Measurements from ENCODE around the gene KRTAP9-7. TPM values are rescaled to one million over a fixed set of nuclear protein-coding genes. Genes with fewer than 3 reads are reported as not detected.
"Not testable (repeated sequence)": the region's sequence is repeated elsewhere in the genome, so short reads cannot be mapped to it uniquely, and the experiment has no call there.

KRTAP9-7 gene
- total RNA-seq, 2 experiments from 2014 or later: not detected

GRCh38 chr17:41271323-41271722 lies 4.2 kb upstream of the KRTAP9-7 start:
- POLR2A ChIA-PET, CTCF ChIA-PET: not testable (repeated sequence)

DNA sequence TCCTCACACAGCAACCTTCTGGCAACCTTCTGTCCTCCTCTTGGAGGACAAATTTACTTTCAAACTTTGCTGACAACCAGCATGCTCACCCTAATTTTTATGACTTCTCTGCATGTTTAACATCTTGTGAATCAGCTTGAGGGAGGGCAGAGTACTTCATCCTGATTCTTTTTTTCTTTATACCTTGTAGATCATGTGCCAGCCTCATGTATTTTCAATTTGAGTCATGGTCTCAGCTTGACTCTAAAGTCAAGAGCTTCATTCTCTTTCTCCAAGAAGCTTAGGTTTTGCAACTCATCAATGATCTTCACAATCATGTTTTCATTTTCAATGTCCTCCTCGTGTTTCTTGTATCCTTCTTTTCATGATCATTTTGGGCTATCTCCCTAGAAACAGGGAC lies 3.6 kb upstream of the KRTAP9-7 start:
- CTCF ChIA-PET: no interaction called here
- POLR2A ChIA-PET: no interaction called here

GRCh38 chr17:41278176-41278955 lies 2.9 kb downstream of the KRTAP9-7 start:
- ChIA-PET POLR2A (no interaction called here), CTCF (no interaction called here)

DNA sequence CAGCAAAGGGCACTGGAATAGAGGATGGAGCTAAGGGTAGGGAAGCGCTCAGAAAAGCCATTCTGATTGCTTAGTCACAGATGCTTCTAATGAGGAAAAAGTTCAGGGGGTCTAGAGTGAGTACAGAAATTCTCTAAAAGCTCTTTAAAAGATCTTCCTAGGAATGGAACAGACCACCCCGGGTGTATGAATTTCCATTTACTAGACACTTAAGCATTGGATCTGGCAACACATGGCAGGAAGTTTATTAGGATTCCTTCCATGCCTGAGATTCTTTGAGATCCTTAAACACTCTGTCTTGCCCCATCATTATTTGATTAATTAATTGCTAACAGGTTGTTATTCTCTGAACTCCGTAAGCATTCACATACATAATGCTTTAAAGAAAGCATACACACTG lies 8.5 kb downstream of the KRTAP9-7 start:
- POLR2A ChIA-PET: no interaction called here

DNA sequence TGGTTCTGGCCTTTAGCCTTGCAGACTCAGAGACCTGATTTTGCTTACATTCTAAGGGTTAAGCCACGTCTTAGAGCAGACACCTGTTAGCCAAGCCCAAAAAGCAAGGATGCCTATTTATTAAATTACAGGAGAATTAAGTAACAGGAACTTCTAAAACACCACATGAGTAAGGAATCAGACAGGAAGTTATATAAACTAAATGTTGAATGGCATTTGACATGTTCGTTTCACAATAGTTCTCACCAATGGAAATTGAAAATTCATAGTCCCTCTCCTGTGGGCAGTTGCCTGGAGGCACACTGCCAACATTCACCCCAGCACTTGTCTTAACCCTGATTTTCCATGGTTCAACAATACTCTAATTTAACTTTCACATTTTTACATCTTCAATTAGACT lies 9.0 kb downstream of the KRTAP9-7 start:
- CTCF ChIA-PET: no interaction called here
- POLR2A ChIA-PET: no interaction called here

More for the DNA sequence above, 8.5 kb downstream of the KRTAP9-7 start:
- CTCF ChIA-PET: no interaction called here

- POLR2A ChIA-PET: no interaction called here
- CTCF ChIA-PET: no interaction called here
Measured at GRCh38 chr17:41287050-41287449, 11.6 kb downstream of the KRTAP9-7 start.

GRCh38 chr17:41294016-41294415 lies 18.5 kb downstream of the KRTAP9-7 start:
- ChIA-PET CTCF (no interaction called here), POLR2A (no interaction called here)

- ChIA-PET POLR2A (no interaction called here), CTCF (no interaction called here)
Measured at GRCh38 chr17:41296846-41297245, 21.3 kb downstream of the KRTAP9-7 start.

DNA sequence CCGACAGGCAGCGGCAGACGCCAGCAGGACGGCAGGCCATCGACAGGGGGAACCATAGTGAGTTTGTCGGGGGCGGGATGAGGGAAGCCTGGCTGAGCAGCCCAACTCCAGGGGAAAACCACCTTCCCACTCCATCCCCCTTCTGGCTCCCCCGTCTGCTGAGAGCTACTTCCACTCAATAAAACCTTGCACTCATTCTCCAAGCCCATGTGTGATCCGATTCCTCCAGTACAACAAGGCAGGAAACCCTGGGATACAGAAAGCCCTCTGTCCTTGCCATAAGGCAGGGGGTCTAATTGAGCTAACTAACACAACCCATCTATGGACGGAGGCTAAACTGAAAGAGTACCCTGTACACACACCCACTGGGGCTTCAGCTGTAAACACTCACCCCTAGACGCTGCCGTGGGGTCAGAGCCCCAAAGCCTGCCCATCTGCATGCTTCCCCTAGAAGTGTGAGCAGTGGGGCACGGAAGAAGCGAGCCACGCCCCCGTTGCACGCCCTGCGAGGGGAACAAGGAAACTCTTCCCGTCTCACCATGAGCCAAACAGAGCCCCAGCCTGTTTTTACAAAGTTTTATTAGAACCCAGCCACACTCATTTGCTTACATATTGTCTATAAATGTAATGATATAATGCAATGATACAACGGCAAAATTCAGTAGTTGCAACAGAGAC lies 23.1 kb downstream of the KRTAP9-7 start:
- ChIA-PET CTCF (no interaction called here), POLR2A (no interaction called here)

DNA sequence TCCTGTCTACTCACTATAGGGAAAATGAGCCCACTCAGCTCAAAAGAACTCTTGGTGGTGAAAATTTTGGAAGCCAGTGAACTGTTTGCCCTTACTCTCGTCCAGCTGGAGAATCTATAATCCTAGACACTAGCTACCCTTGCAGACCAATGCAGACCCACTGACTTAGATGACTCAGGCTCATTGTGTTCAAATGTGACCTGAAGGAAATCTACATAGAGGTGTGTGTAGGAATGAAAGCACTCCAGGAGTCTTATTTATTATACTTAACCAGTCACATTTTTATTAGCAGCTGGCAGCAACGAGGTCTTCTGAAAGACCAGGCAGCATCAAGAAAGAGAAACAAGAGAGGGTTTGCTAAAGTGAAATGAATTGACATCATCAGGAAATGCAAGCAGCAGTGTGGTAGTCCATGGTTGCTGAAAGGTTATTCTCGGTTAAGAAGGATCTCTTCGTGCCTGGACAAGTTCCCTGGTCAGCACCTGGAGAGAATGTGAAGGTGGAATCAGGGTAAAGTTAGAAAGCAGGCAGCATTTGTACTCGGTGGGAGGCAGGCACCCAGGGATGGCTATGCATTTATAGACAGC lies 25.8 kb downstream of the KRTAP9-7 start:
- CTCF ChIA-PET: interaction anchor here (2.1 kb wide), 1 partner anchor 21 kb away, joined by 4 read pairs; no protein-coding TSS in a partner anchor
- POLR2A ChIA-PET: interaction anchor here (0.6 kb wide), 1 partner anchor 48 kb away, joined by 3 read pairs; no protein-coding TSS in a partner anchor

- POLR2A ChIA-PET: no interaction called here
Measured at GRCh38 chr17:41301916-41302901, 26.7 kb downstream of the KRTAP9-7 start, which contains the start of gene KRTAP29-1. Gene KRTAP29-1, minus strand, starts transcription at chr17:41302851. Its CDS starts 0 bp downstream, at chr17:41302851.

DNA sequence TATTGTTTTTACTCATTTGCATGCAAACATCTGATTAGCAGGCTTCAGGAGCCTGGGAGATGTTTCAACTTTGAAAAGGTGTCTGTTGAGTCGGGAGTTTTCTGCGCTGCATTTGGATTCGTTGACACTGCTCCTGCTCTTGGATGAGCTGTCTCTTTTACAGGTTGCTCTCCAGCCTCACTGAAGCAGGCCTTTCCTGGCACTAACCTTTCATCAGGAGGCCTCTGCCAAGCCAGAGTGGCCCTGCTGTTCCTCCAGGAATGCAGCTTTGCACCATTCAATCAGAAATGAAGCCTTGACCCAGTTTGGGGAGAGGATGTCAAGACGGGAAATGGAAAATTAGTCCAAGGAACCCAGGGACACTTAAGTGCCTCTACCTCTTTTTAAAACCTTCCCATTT lies 27.5 kb downstream of the KRTAP9-7 start:
- CTCF ChIA-PET: no interaction called here
- POLR2A ChIA-PET: no interaction called here

More at GRCh38 chr17:41301916-41302901, 26.7 kb downstream of the KRTAP9-7 start, which contains the start of gene KRTAP29-1:
- CTCF ChIA-PET: interaction anchor here (2.1 kb wide), 1 partner anchor 20 kb away, joined by 4 read pairs; no protein-coding TSS in a partner anchor

GRCh38 chr17:41304091-41304490 lies 28.6 kb downstream of the KRTAP9-7 start:
- POLR2A ChIA-PET: no interaction called here
- CTCF ChIA-PET: interaction anchor here (1.0 kb wide), 1 partner anchor 18 kb away, joined by 4 read pairs; no protein-coding TSS in a partner anchor

GRCh38 chr17:41307647-41308046 lies 32.1 kb downstream of the KRTAP9-7 start:
- POLR2A ChIA-PET: no interaction called here
- CTCF ChIA-PET: interaction anchor here (1.5 kb wide), 1 partner anchor 15 kb away, joined by 4 read pairs; no protein-coding TSS in a partner anchor

DNA sequence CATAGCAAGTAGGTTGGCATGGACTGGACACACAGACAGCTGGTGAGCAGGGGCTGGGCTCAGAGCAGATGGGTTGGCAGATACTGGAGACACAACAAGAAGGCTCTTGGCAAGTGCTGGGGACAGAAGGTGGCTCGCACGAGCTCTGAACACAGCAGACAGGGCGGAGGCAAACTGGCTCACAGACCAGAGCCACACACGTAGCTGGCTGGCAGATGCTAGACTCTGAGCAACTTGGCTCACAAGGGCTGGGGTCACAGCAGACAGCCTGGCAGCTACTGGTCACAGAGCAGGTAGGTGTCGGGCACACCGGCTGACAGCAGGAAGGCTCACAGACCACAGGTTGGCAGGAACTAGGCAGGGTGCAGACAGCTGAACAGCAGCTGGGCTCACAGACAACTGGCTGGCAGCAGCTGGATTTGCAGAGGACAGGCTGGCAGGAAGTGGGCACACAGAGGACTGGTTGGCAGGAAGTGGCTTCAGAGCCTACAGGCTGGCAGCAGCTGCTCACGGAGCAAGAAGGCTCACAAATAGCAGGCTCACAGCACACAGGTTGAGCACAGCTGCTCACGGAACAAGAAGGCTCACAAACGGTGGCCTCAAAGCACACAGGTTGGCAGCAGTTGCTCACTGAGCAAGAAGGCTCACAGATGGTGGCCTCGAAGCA lies 32.9 kb downstream of the KRTAP9-7 start:
- ChIA-PET CTCF (interaction anchor here (1.4 to 1.5 kb wide), 2 partner anchors 14 to 95 kb away, joined by 3 to 4 read pairs; no protein-coding TSS in a partner anchor), POLR2A (no interaction called here)

DNA sequence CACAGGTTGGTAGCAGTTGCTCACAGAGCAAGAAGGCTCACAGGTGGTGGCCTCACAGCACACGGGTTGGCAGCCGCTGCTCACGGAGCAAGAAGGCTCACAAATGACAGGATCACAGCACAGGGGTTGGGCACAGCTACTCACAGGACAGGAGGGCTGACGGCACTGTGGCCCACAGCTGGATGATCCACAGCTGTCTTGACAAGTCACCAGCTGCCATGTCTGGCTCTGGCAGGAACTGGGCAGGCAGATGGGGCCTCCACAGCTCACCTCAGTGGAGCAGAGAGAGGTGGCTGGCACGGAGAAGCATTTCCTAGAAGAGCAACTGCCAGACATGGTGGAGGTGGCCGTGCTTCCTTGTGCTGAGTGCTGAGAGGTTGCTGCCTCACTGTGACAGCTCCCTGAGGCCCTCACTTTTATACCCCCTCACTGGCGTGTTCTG lies 33.4 kb downstream of the KRTAP9-7 start, which contains the start of gene KRTAP16-1:
KRTAP16-1 (minus strand) TSS at position 392 of the 442 bp plus-strand sequence; CDS start at position 336, 56 bp downstream.
- ChIA-PET CTCF (interaction anchor here (1.4 to 1.5 kb wide), 2 partner anchors 14 to 95 kb away, joined by 3 to 4 read pairs; no protein-coding TSS in a partner anchor), POLR2A (no interaction called here)

DNA sequence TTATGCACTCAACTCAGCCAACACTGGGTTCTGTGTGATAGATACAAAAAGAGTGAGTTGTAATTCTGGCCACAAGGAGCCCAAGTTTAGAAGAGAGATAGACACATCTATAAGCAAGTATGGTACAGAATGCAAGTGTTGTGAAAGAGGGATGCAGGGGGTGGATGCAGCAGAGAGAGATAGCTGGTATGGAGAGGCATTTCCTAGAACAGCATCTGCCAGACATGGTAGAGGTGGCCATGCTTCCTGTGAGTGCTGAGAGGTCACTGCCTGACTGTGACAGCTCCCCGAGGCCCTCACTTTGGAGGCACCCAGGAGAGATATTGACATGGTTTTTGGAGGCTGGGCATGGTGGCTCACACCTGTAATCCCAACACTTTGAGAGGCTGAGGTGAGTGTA lies 35.6 kb downstream of the KRTAP9-7 start:
- ChIA-PET POLR2A (no interaction called here), CTCF (no interaction called here)

GRCh38 chr17:41315204-41315794 lies 39.8 kb downstream of the KRTAP9-7 start, which contains the start of gene KRTAP17-1:
Gene KRTAP17-1, minus strand, starts transcription at chr17:41315710. Its CDS starts 60 bp downstream, at chr17:41315650.
- POLR2A ChIA-PET: no interaction called here
- CTCF ChIA-PET: no interaction called here
